Measurements from ENCODE around the gene TSHZ2. TPM values are rescaled to one million over a fixed set of nuclear protein-coding genes. Genes with fewer than 3 reads are reported as not detected.

Gene TSHZ2
- total and polyA plus RNA-seq, 12 donors, result 1.5 to 6.2 (median 4.5) TPM

DNA sequence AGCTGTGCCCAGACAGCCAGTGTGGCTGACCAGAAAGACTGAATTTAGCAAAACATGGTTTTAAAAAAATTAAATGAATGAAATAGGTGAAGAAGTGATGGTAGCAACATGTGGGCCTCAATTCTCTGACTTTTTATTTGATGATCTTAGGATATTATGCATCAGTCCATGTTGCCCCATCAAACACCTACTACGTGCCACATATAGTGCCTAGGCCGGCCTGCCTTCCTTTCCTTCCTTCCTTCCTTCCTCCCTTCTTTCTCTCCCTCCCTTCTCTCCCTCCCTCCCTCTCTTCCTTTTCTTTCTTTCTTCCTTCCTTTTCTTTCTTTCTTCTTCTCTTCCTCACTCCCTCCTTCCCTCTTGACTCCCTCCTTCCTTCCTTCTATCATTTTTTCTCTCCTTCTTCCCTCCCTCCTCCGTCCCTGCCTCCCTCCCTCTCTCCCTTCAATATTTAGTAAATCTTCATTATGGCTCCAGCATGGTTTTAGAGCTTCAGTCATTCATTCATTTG is 209.8 kb downstream of the TSHZ2 start:
- Histone ChIP-seq H3K36me3 (no peaks in the 10 kb centered on the region), H3K4me1 (no peaks in the 10 kb centered on the region), H3K27ac (no peak overlapping the region), H3K4me3 (no peak overlapping the region), H3K9me3 (no peaks in the 10 kb centered on the region), H3K27me3 (peaks cover 0 to 4% (median 0%) of the 10 kb centered on the region in 7 donors)
- intact Hi-C loops (cut with DNase I), result no loop called here
- DNase-seq (no peak), ATAC-seq (no peak)
- TF ChIP-seq, protein P1, sequence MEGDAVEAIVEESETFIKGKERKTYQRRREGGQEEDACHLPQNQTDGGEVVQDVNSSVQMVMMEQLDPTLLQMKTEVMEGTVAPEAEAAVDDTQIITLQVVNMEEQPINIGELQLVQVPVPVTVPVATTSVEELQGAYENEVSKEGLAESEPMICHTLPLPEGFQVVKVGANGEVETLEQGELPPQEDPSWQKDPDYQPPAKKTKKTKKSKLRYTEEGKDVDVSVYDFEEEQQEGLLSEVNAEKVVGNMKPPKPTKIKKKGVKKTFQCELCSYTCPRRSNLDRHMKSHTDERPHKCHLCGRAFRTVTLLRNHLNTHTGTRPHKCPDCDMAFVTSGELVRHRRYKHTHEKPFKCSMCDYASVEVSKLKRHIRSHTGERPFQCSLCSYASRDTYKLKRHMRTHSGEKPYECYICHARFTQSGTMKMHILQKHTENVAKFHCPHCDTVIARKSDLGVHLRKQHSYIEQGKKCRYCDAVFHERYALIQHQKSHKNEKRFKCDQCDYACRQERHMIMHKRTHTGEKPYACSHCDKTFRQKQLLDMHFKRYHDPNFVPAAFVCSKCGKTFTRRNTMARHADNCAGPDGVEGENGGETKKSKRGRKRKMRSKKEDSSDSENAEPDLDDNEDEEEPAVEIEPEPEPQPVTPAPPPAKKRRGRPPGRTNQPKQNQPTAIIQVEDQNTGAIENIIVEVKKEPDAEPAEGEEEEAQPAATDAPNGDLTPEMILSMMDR (IDR thresholded peaks at IDR 0.05), result no peak
- whole genome bisulfite sequencing, 2 donors, result 87 to 88% methylated on average over 3 of the region's 3 CpGs

GRCh38 chr20:53183181-53183580 is 211.0 kb downstream of the TSHZ2 start:
- peaks cover 0 to 4% (median 0%) of the 10 kb centered on the region in 9 donors for H3K4me1 ChIP-seq
- 92 to 95% methylated on average over 6 of the region's 6 CpGs for WGBS, 2 donors
- no peak for DNase-seq
- no peak for ATAC-seq
- H3K36me3 ChIP-seq, result no peaks in the 10 kb centered on the region
- H3K4me3 ChIP-seq, result no peak overlapping the region
- H3K9me3 ChIP-seq, result no peaks in the 10 kb centered on the region
- TF ChIP-seq, protein P1 (IDR thresholded peaks at IDR 0.05), result no peak
- intact Hi-C loops (cut with DNase I), result no loop called here
- H3K27ac ChIP-seq, result no peak overlapping the region
- H3K27me3 ChIP-seq, result peaks cover 0 to 4% (median 0%) of the 10 kb centered on the region in 7 donors

DNA sequence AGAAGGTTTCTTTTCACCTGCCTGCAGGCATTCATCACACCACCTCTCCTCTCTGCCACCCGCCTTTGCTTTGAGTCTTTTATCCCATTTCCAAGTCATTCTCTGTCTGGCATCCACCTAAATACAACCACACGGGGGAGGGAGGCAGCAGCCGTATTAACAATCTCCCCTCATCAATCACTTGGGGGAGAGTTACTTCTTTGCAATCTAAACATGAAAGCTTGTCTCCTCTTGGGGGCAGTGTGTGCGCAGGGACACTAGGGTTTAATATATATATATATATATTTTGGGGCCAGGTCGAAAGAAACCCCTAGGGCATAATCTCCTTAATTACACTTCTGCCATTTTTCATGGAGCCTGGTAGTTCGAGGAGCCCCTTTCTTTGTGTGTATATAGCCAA is 214.5 kb downstream of the TSHZ2 start:
- ATAC-seq (no peak), DNase-seq (no peak)
- no peaks in the 10 kb centered on the region for H3K9me3 ChIP-seq
- TF ChIP-seq, protein P1 (IDR thresholded peaks at IDR 0.05), result no peak
- WGBS, 2 donors, result 83 to 88% methylated on average over 6 of the region's 6 CpGs
- H3K27ac ChIP-seq, result no peak overlapping the region
- H3K36me3 ChIP-seq, result no peaks in the 10 kb centered on the region
- intact Hi-C loops (cut with DNase I), result no loop called here
- H3K4me3 ChIP-seq, result no peak overlapping the region
- peaks cover 0 to 4% (median 0%) of the 10 kb centered on the region in 9 donors for H3K4me1 ChIP-seq
- H3K27me3 ChIP-seq, result peaks cover 0 to 4% (median 0%) of the 10 kb centered on the region in 7 donors

- Histone ChIP-seq H3K4me1 (peaks cover 0 to 4% (median 0%) of the 10 kb centered on the region in 9 donors), H3K9me3 (no peaks in the 10 kb centered on the region), H3K4me3 (no peak overlapping the region), H3K27me3 (peaks cover 0 to 4% (median 0%) of the 10 kb centered on the region in 7 donors), H3K36me3 (no peaks in the 10 kb centered on the region), H3K27ac (no peak overlapping the region)
- 72 to 75% methylated on average over 10 of the region's 10 CpGs for WGBS, 2 donors
- TF ChIP-seq, protein P1 (IDR thresholded peaks at IDR 0.05), result no peak
- no peak for DNase-seq
- intact Hi-C loops (cut with DNase I), result no loop called here
- ATAC-seq, result no peak
These were observed 215.4 kb downstream of the TSHZ2 start for GRCh38 chr20:53187392-53188068.

Data from heart right ventricle (tissue), 16 donors.